GM18868 (cell line): Measurements from ENCODE around the gene NEU4.
"Not testable (repeated sequence)": the region's sequence is repeated elsewhere in the genome, so short reads cannot be mapped to it uniquely, and the experiment has no call there.

ENCODE experiments used
- ATAC-seq: cut with Tn5 transposase; IDR thresholded peaks from one replicate; pipeline ENCODE4 v1.9.1; 2021; ENCODE audit warnings: mild to moderate bottlenecking, moderate library complexity; ENCODE audit not compliant: unreplicated experiment

NEU4 gene

GRCh38 chr2:241833101-241833663 is 24.2 kb downstream of the NEU4 start:
- ATAC-seq, result no peak

GRCh38 chr2:241833756-241834526 is 24.9 kb downstream of the NEU4 start:
- not testable (repeated sequence) for ATAC-seq

DNA sequence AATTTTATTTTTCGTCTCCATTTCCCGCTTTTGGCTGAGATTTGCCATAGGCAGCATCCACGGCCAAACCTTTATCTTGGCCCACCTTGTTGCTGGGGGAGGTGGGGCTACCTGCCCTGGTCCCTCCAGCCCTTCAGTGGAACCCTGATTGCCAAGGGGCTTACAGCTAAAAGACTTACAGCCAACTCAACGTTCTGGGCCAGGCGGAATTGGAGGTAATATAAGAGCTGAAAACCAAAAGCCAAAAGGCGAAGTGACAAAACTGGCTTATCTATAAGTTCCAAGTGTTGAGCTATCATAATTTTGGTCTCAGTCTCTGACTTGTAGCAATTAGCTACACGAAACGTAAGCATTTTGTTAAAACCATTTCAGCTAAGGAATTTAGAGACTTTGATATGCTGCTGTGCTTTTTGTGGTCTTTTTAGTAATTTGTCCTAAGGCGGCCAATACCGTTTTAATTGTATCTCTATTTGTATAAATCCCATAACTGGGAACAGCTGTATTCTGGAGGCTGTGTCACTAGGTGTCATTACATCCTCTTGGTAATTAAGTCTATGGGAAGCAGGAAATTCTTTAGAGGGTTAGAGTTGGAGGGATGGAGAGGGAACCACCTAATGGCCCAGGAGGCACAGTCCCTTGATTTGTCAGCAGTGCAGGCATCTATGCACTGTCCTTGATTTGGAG is 25.7 kb downstream of the NEU4 start:
- ATAC-seq, result no peak

- no peak for ATAC-seq
Observed at GRCh38 chr2:241835611-241836010, 26.6 kb downstream of the NEU4 start.

DNA sequence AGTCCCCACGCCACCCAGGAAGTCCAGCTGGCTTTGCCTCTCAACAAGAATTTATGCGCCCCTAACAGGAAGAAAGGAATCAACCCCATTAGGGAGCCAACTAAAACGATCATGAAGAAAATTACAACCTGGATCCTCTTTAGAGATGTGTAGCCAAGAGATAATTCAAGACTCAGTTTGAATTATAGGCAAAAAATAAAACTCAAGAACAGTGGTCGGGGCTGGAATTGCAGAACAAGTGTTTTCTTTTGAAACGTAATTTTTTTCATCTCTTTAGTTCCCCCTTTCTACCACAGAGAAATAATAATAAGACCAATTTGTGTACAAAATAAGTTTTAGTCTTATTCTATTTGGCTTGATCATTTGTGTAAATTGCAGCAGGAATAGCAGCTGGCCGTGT is 27.3 kb downstream of the NEU4 start:
- no peak for ATAC-seq

- no peak for ATAC-seq
Observed at GRCh38 chr2:241837197-241837965, 28.4 kb downstream of the NEU4 start.

DNA sequence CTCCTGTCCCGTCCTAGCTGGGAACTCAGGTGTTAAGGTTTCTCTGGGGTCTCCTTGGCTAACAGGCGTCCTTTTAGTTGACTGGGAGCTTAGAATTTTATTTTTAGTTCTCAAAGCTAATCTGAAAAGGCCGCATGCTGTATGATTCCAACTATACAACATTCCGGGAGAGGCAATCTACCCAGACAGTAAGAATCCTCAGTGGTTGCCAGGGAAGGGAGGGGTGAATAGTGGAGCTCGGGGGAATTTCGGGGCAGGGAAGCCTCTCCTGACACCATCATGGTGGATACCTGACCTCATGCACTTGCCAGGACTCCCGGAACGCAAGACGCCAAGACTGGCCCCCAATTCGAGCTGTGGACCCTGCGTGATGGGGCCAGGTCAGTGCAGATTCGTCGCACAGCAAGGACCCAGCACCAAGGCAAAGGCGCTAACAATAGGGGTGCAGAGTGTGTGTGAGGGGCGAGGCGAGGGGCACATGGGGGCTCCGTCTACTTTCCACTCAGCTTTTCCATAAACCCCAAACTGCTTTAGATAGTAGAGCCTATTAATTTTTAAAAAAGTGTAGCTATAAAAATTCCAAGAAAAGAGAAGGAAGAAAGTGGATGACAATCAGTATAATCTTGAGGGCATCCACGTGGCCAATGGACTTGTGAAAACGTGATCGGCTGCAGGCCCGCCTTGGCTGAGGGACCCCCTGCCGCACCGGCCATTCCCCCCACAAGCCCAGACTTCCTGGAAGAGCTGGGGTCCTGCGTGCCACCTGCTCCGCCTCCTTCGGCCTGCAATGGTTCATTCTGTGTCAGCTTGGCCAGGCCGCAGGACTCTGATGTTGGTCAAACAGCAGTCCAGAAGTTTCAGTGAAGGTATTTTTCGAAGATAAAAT is 32.4 kb downstream of the NEU4 start:
- no peak for ATAC-seq

DNA sequence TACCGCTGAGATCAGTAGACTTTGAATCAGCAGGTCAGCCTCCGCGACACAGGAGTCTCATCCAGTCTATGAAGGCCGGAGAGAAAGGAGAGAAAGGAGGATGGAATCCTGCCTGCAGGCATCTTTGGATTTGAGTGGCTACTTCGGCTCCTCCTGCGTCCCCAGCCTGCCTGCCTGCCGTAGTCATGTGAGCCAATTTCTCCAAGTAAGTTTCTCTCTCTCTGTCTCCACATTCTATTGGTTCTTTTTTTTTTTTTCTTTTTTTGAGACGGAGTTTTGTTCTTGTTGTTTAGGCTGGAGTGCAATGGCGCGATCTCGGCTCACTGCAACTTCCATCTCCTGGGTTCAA is 33.0 kb downstream of the NEU4 start:
- no peak for ATAC-seq

DNA sequence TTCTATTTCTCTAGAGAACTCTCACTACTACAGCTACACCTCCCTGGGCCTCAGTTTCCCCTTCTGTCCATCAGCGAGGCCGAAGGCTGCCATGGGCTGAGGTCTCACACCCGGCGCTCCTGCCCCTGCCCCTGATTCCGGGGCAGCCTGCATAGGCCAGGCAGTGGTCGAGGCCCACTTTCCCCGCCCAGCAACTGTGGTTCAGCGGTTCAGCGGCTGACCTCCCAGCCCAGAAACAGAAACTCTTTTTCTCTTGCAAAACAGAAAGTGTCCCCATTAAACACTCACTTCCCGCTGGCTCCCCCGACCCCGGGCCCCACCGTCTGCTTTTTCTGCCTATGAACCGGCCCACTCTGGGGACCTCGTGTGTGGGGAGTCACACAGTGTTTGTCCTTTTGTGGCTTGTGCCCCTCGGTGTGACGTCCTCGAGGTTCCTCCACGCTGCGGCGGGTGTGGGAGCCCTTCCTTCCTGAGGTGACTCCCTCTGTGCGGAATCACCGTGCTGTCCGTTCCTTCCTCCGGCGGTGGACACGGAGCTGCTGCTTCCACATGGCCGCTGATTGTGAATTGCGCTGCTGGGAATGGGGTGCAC is 33.7 kb downstream of the NEU4 start:
- no peak for ATAC-seq

DNA sequence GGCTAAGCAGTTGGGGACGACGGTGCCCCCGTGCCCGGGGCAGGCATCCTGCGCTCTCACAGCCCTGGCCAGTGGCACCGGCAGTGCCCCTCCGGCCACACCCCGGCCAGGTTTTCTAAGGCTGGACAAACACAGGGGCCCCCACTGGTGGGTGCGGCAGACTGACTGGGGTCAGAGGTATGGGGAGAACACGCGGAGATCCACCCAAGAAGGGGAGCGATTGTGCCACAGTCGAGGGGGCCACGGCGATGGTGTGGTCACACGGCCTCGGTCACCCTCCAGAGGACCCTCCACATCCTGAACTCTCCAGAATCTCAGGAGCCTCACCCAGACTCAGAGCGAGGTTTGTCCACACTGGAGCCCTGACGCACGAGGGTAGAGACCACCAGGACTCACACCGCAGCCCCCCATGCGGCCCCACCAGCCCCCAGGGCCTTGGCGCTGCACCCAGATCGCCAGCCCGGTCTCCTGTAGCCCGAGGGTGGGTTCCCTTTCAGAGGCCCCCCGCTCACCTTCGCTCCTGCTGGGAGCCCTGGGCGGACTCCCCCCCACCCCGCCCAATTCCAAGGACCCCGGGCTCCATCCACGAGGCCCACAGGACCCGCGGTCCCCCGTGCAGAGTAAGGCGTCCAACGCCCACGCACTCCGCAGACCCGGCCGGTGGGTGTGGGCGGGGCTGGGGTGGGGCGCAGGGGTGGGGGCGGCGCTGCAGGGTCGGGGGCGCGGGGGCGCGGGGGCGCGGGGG is 34.5 kb downstream of the NEU4 start:
- no peak for ATAC-seq

- ATAC-seq, result peak; percentile 71
Observed at GRCh38 chr2:241844066-241844728, 35.2 kb downstream of the NEU4 start.

DNA sequence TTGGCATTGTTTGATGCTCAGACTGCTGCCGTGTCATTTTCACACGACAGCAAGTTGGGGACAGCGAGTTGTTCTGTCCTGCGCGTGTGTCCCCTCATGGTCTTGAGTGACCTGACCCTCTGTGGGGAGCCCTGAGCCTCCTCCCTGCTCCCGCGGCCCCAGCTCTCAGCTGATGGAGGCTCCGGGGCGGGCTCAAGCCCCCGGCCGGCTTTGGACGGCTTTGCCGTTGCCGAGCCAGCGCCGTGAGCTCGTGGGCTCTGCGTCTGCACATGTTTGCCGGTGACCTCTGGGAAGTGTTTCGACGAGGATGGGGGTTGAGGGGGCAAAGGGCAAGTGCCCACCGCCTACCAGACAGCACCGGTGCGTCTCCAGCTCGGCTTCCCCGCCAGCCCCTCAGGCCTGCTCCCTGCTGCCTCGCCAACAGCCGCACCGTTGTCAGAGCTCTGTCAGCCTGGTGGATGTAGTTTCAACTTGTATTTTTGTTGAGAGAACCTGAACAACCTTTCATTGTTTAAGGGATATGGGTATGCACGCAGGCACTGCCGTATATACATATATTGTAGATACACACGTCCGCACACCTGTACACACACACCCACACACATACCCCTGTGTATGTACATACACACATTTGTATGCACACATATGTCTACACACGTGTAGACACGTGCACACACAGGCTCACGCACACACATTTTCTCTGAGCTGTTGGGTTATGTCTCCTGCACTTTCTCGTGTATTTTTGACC is 36.0 kb downstream of the NEU4 start:
- ATAC-seq, result no peak

GRCh38 chr2:241846406-241846805 is 37.4 kb downstream of the NEU4 start:
- ATAC-seq, result no peak

DNA sequence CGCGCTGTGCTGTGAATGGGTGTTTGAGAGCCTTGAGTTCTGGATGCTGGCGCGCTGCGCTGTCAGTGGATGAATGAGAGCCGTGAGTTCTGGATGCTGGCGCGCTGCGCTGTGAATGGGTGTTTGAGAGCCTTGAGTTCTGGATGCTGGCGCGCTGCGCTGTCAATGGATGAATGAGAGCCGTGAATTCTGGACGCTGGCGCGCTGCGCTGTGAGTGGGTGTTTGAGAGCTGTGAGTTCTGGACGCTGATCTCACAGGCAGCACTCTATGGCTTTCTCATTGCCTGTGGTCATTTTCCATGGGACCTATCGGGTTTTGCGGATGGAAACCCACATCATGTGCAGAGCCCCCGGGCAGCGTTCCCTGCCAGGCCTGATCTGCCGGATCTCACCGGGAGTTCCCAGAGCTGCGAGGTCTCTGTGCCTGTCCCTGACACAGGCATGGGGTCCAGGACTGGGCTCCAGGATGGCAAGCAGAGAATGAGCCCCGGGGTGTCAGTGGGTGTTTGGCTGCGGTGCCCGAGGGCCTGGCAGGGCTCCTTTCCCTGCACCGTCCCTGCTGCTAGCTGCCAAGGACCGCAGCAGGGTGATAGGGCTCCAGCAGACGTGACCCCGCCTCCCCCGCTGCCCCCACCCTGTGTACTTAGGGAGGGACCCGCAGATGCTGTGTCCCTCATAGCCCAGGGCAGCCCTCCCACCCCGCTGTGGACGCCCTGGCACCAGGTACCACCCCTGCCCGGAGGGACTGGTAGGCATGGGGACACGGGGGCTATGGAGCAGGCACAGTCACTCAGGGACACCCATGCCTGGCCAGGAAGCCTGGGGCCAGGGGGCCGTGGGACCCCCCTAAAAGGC is 40.0 kb downstream of the NEU4 start:
- no peak for ATAC-seq

GRCh38 chr2:241849616-241850543 is 40.9 kb downstream of the NEU4 start:
- no peak for ATAC-seq
